ENCODE measurements around the gene EIF2AK3. TPM values are rescaled to one million over a fixed set of nuclear protein-coding genes. Genes with fewer than 3 reads are reported as not detected.

The EIF2AK3 gene
- total RNA-seq, 1 experiment from 2014 or later = 26.8 TPM

GRCh38 chr2:88638743-88639142 is 11.5 kb upstream of the EIF2AK3 start:
- POLR2A ChIA-PET = no interaction called here
- Histone ChIP-seq H3K9me3 (no peaks in the 10 kb centered on the region), H3K4me3 (ENCODE audit: low read depth, low read length) (no peak overlapping the region), H3K4me1 (no peaks in the 10 kb centered on the region), H3K36me3 (ENCODE audit: control insufficient read depth, insufficient read depth, low read length) (no peaks in the 10 kb centered on the region), H3K27me3 (replicated peaks; ENCODE audit: control insufficient read depth, insufficient read depth, low read length) (no peaks in the 10 kb centered on the region)
- CTCF ChIA-PET = no interaction called here
- peaks cover 10% of the 10 kb centered on the region for H3K9me3 Mint-ChIP-seq (ENCODE audit: unreplicated experiment)
- H3K4me3 Mint-ChIP-seq (ENCODE audit: unreplicated experiment) = no peak overlapping the region
- no peak for DNase-seq
- no peaks in the 10 kb centered on the region for H3K27me3 Mint-ChIP-seq (ENCODE audit: insufficient read depth, unreplicated experiment)
- intact Hi-C loops (cut with micrococcal nuclease; ENCODE audit: unreplicated experiment) = no loop called here
- BruUV-seq (replicated peaks) = no TSS peak
- peaks cover 24% of the 10 kb centered on the region for H3K4me1 Mint-ChIP-seq (ENCODE audit: low read depth, unreplicated experiment)
- no peak overlapping the region for H3K27ac Mint-ChIP-seq (ENCODE audit: unreplicated experiment)
- no peak for TF ChIP-seq CTCF (IDR thresholded peaks at IDR 0.05; ENCODE audit: insufficient read depth in 1 of 2, low read depth in 1 of 2, low read length in 1 of 2, severe bottlenecking in 1 of 2, unreplicated experiment in 1 of 2)
- no peaks in the 10 kb centered on the region for H3K36me3 Mint-ChIP-seq (ENCODE audit: insufficient read depth, unreplicated experiment)

GRCh38 chr2:88638123-88638650 is 10.9 kb upstream of the EIF2AK3 start:
- Histone ChIP-seq H3K9me3 (no peaks in the 10 kb centered on the region), H3K27me3 (replicated peaks; ENCODE audit: control insufficient read depth, insufficient read depth, low read length) (no peaks in the 10 kb centered on the region), H3K36me3 (ENCODE audit: control insufficient read depth, insufficient read depth, low read length) (no peaks in the 10 kb centered on the region), H3K4me3 (ENCODE audit: low read depth, low read length) (no peak overlapping the region), H3K4me1 (no peaks in the 10 kb centered on the region)
- Mint-ChIP-seq H3K27ac (ENCODE audit: unreplicated experiment) (no peak overlapping the region), H3K4me3 (ENCODE audit: unreplicated experiment) (no peak overlapping the region), H3K36me3 (ENCODE audit: insufficient read depth, unreplicated experiment) (no peaks in the 10 kb centered on the region), H3K4me1 (ENCODE audit: low read depth, unreplicated experiment) (peaks cover 24% of the 10 kb centered on the region), H3K27me3 (ENCODE audit: insufficient read depth, unreplicated experiment) (no peaks in the 10 kb centered on the region), H3K9me3 (ENCODE audit: unreplicated experiment) (peaks cover 10% of the 10 kb centered on the region)
- intact Hi-C loops (cut with micrococcal nuclease; ENCODE audit: unreplicated experiment) = no loop called here
- no peak for TF ChIP-seq CTCF (IDR thresholded peaks at IDR 0.05; ENCODE audit: insufficient read depth in 1 of 2, low read depth in 1 of 2, low read length in 1 of 2, severe bottlenecking in 1 of 2, unreplicated experiment in 1 of 2)
- no TSS peak for BruUV-seq (replicated peaks)
- no peak for DNase-seq
- ChIA-PET CTCF (no interaction called here), POLR2A (no interaction called here)

GRCh38 chr2:88637464-88637863 is 10.2 kb upstream of the EIF2AK3 start:
- H3K36me3 Mint-ChIP-seq (ENCODE audit: insufficient read depth, unreplicated experiment) = no peaks in the 10 kb centered on the region
- peaks cover 23% of the 10 kb centered on the region for H3K4me1 Mint-ChIP-seq (ENCODE audit: low read depth, unreplicated experiment)
- TF ChIP-seq CTCF (IDR thresholded peaks at IDR 0.05; ENCODE audit: insufficient read depth in 1 of 2, low read depth in 1 of 2, low read length in 1 of 2, severe bottlenecking in 1 of 2, unreplicated experiment in 1 of 2) = no peak
- no peak overlapping the region for H3K4me3 ChIP-seq (ENCODE audit: low read depth, low read length)
- no peaks in the 10 kb centered on the region for H3K27me3 ChIP-seq (replicated peaks; ENCODE audit: control insufficient read depth, insufficient read depth, low read length)
- peaks cover 10% of the 10 kb centered on the region for H3K9me3 Mint-ChIP-seq (ENCODE audit: unreplicated experiment)
- H3K36me3 ChIP-seq (ENCODE audit: control insufficient read depth, insufficient read depth, low read length) = no peaks in the 10 kb centered on the region
- POLR2A ChIA-PET = no interaction called here
- intact Hi-C loops (cut with micrococcal nuclease; ENCODE audit: unreplicated experiment) = no loop called here
- DNase-seq = no peak
- H3K27ac Mint-ChIP-seq (ENCODE audit: unreplicated experiment) = no peak overlapping the region
- no peak overlapping the region for H3K4me3 Mint-ChIP-seq (ENCODE audit: unreplicated experiment)
- no TSS peak for BruUV-seq (replicated peaks)
- CTCF ChIA-PET = no interaction called here
- no peaks in the 10 kb centered on the region for H3K27me3 Mint-ChIP-seq (ENCODE audit: insufficient read depth, unreplicated experiment)
- no peaks in the 10 kb centered on the region for H3K4me1 ChIP-seq
- H3K9me3 ChIP-seq = no peaks in the 10 kb centered on the region

Data from Caco-2 (cell line).